Neural crest cell (in vitro differentiated cells): Measurements from ENCODE around the gene FRYL. TPM values are rescaled to one million over a fixed set of nuclear protein-coding genes. Genes with fewer than 3 reads are reported as not detected.

Experiments
- DNase-seq: peaks from one replicate; pipeline ENCODE4 v3.0.0; 2021; ENCODE audit warnings: low read depth, mixed read lengths, low spot score
- H3K27ac Mint-ChIP-seq: one replicate; pipeline ENCODE4 v1.8.0; 2021; ENCODE audit warnings: mild to moderate bottlenecking, mixed read lengths; ENCODE audit not compliant: unreplicated experiment
- H3K27me3 Mint-ChIP-seq: 2 replicates; pipeline ENCODE4 v1.8.0; 2021; ENCODE audit warnings: low read depth, mild to moderate bottlenecking, mixed read lengths
- H3K36me3 Mint-ChIP-seq: 2 replicates; pipeline ENCODE4 v1.8.0; 2021; ENCODE audit warnings: low read depth, mild to moderate bottlenecking, mixed read lengths
- H3K4me1 Mint-ChIP-seq: 2 replicates; pipeline ENCODE4 v1.8.0; 2021; ENCODE audit warnings: mixed read lengths
- H3K4me3 Mint-ChIP-seq: one replicate; pipeline ENCODE4 v1.8.0; 2021; ENCODE audit warnings: mild to moderate bottlenecking, mixed read lengths
- H3K9me3 Mint-ChIP-seq: 2 replicates; pipeline ENCODE4 v1.8.0; 2021; ENCODE audit warnings: mixed read lengths
- total RNA-seq: library from RNA; stranded (reverse); gene quantifications from 2 replicates; pipeline ENCODE4 v1.2.1, GENCODE V29; 2021
- TF ChIP-seq, protein P1 (sequence below): fragments of 200-600 bp; sonication (generic); conservative IDR thresholded peaks from 2 replicates; pipeline ENCODE4 v1.5.0; 2021; ENCODE audit warnings: antibody characterized with exemption, mild to moderate bottlenecking

FRYL gene
- total RNA-seq, 1 donor from 2014 or later: 48.7 TPM

DNA sequence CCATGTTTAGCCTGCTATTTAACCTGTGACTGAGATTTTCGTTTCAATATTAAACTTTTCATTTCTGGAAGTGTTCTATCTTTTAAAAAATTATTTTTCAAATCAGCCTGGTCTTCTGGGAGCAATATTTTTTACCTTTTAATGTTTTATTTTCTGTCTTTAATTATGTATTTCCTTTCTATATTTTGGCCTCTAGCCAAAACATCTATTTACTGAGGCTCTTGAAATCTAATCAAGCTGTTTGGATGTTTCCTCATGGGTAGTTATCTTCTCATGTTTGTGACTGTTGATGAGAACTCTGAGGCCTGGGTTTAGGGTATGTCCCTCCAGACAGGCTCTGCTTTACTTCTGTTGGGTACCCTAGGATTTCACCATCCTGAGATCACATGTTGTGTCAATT lies 307.3 kb downstream of the FRYL start:
- Mint-ChIP-seq H3K4me1 (peaks cover 13% of the 10 kb centered on the region), H3K4me3 (no peak overlapping the region), H3K9me3 (no peaks in the 10 kb centered on the region), H3K36me3 (no peaks in the 10 kb centered on the region), H3K27ac (no peak overlapping the region), H3K27me3 (no peaks in the 10 kb centered on the region)
- TF ChIP-seq, protein P1, sequence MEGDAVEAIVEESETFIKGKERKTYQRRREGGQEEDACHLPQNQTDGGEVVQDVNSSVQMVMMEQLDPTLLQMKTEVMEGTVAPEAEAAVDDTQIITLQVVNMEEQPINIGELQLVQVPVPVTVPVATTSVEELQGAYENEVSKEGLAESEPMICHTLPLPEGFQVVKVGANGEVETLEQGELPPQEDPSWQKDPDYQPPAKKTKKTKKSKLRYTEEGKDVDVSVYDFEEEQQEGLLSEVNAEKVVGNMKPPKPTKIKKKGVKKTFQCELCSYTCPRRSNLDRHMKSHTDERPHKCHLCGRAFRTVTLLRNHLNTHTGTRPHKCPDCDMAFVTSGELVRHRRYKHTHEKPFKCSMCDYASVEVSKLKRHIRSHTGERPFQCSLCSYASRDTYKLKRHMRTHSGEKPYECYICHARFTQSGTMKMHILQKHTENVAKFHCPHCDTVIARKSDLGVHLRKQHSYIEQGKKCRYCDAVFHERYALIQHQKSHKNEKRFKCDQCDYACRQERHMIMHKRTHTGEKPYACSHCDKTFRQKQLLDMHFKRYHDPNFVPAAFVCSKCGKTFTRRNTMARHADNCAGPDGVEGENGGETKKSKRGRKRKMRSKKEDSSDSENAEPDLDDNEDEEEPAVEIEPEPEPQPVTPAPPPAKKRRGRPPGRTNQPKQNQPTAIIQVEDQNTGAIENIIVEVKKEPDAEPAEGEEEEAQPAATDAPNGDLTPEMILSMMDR: no peak
- DNase-seq: no peak

GRCh38 chr4:48470570-48470969 lies 309.5 kb downstream of the FRYL start:
- Mint-ChIP-seq H3K9me3 (no peaks in the 10 kb centered on the region), H3K27me3 (no peaks in the 10 kb centered on the region), H3K4me1 (peaks cover 13% of the 10 kb centered on the region), H3K27ac (no peak overlapping the region), H3K36me3 (no peaks in the 10 kb centered on the region), H3K4me3 (no peak overlapping the region)
- no peak for DNase-seq
- TF ChIP-seq, protein P1: no peak

- no peaks in the 10 kb centered on the region for H3K27me3 Mint-ChIP-seq
- H3K27ac Mint-ChIP-seq: no peak overlapping the region
- no peak for DNase-seq
- H3K36me3 Mint-ChIP-seq: no peaks in the 10 kb centered on the region
- H3K9me3 Mint-ChIP-seq: no peaks in the 10 kb centered on the region
- TF ChIP-seq, protein P1: no peak
- no peak overlapping the region for H3K4me3 Mint-ChIP-seq
- H3K4me1 Mint-ChIP-seq: peaks cover 13% of the 10 kb centered on the region
Observed at GRCh38 chr4:48470137-48470536, 309.9 kb downstream of the FRYL start.

GRCh38 chr4:48467891-48468290 lies 312.2 kb downstream of the FRYL start:
- no peaks in the 10 kb centered on the region for H3K36me3 Mint-ChIP-seq
- H3K4me3 Mint-ChIP-seq: no peak overlapping the region
- TF ChIP-seq, protein P1: no peak
- peaks cover 13% of the 10 kb centered on the region for H3K4me1 Mint-ChIP-seq
- H3K27ac Mint-ChIP-seq: no peak overlapping the region
- no peak for DNase-seq
- H3K9me3 Mint-ChIP-seq: no peaks in the 10 kb centered on the region
- no peaks in the 10 kb centered on the region for H3K27me3 Mint-ChIP-seq

DNA sequence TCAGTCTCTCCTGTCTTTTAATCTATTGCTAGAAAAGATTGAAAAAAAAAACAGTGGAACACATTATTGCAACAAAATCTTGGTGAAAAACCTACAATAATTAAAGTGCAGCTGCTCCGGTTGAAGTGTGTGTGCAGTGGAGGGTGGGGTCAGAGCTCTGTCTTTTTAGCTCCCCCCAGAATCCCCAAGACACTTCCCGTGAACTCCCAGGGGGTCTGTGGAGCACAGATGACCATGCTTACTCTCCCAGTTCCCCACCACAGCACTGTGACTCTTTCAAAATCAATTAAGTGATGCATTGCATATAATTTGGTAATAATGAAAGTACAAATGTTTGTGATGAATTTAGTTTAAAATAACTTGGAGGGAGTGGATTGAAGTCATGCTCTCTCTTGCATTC lies 312.6 kb downstream of the FRYL start:
- Mint-ChIP-seq H3K36me3 (no peaks in the 10 kb centered on the region), H3K27me3 (no peaks in the 10 kb centered on the region), H3K27ac (no peak overlapping the region), H3K4me3 (no peak overlapping the region), H3K4me1 (peaks cover 13% of the 10 kb centered on the region), H3K9me3 (no peaks in the 10 kb centered on the region)
- TF ChIP-seq, protein P1: no peak
- DNase-seq: no peak

GRCh38 chr4:48462363-48462762 lies 317.7 kb downstream of the FRYL start:
- Mint-ChIP-seq H3K27me3 (no peaks in the 10 kb centered on the region), H3K27ac (no peak overlapping the region)

More at GRCh38 chr4:48462363-48462762, 317.7 kb downstream of the FRYL start:
- Mint-ChIP-seq H3K36me3 (no peaks in the 10 kb centered on the region), H3K4me1 (no peaks in the 10 kb centered on the region), H3K9me3 (no peaks in the 10 kb centered on the region), H3K4me3 (no peak overlapping the region)
- TF ChIP-seq, protein P1: no peak
- no peak for DNase-seq
